SK-N-MC (cell line): ENCODE measurements around the gene CGB2.

Experiments used
- EZH2 ChIP-seq: fragments of 200-600 bp; sonication (generic); IDR thresholded peaks from one replicate; pipeline ENCODE4 v1.6.1; 2017; ENCODE audit warnings: antibody characterized with exemption
- FOXP2 ChIP-seq: optimal IDR thresholded peaks from 2 replicates; pipeline ENCODE3; 2011; ENCODE audit warnings: mild to moderate bottlenecking, moderate library complexity; ENCODE audit not compliant: insufficient read depth; ENCODE audit errors: extremely low read length, control extremely low read depth
- POLR2AphosphoS5 ChIP-seq: IDR thresholded peaks from 2 replicates; pipeline ENCODE4 v1.6.1; 2012; ENCODE audit warnings: mild to moderate bottlenecking, low read depth, low read length, borderline replicate concordance

GRCh38 chr19:49042177-49042576 is 10.5 kb downstream of the CGB2 start:
- TF ChIP-seq EZH2 (no peak), POLR2AphosphoS5 (no peak), FOXP2 (no peak)
